Measurements from ENCODE around the gene CLSTN2.

CLSTN2 gene

DNA sequence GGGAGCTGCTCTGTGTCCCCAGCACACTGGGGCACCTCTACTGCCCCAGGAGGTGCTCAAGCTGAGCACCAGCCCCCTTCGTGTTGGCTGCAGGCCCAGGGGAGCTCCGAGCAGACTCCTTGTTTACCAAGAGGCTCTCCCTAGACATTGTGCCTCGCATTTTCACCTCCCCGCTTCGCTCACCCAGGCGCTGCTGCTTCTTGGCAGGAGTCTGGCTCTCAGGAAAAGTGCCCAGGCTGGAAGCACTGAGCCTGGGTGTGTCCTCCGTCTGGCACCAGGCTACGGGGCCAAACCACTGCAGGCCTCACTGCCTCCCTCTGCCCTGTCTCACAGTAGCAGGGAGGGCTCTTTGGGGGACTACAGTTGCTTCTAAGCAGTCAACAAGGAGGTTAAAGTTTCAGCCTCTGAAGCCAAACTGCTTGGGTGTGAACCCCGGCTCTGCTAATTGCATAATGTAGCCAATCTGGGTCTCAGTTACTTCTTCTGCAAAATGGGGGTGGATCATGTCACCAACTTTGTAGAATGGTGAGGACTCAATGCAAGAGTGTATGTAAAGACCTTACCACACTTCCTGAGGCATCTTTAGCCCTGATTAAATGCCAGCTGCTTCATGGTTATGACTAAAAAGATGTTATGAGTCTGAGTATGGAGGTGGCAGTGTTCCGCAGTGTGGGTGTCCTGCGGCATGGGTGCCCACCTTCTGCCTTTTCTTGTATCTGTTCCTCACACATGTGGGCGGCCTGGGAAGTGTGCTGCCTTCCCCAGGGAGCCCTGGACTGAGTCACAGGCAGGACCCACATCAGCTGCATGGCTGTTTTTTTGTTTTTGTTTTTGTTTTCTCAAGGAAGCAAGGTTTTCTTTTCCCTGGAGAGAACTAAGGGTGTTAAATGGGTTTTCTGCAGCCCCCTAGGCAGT, 88.9 kb downstream of the CLSTN2 start:
- TF ChIP-seq, protein P1, sequence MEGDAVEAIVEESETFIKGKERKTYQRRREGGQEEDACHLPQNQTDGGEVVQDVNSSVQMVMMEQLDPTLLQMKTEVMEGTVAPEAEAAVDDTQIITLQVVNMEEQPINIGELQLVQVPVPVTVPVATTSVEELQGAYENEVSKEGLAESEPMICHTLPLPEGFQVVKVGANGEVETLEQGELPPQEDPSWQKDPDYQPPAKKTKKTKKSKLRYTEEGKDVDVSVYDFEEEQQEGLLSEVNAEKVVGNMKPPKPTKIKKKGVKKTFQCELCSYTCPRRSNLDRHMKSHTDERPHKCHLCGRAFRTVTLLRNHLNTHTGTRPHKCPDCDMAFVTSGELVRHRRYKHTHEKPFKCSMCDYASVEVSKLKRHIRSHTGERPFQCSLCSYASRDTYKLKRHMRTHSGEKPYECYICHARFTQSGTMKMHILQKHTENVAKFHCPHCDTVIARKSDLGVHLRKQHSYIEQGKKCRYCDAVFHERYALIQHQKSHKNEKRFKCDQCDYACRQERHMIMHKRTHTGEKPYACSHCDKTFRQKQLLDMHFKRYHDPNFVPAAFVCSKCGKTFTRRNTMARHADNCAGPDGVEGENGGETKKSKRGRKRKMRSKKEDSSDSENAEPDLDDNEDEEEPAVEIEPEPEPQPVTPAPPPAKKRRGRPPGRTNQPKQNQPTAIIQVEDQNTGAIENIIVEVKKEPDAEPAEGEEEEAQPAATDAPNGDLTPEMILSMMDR (IDR thresholded peaks at IDR 0.05; ENCODE audit: insufficient read depth, low read length, missing control alignments), result no peak
- no peak overlapping the region for H3K4me3 ChIP-seq (ENCODE audit: low read depth, low read length)
- ChIA-PET CTCF (no interaction called here), POLR2A (no interaction called here)
- no peak for DNase-seq (ENCODE audit: low read depth, low spot score)

DNA sequence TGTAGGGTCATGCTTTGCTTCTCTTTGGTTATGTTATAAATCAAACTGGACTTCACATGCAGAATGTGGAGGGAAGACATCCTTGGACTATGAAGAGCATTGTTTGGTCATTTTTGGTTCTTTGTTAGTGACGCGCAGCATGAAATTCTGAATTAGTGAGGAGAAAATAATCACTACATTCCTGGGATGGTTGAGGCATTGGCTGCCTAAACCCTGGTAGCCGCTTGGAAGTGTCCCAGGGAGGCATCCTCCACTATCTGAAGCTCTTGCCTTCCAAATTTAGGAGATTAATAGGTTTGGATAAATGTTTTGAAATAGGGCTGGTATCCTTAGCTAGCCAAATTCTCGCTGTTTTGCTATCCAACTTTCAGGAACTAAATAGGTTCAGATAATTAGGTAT, 96.2 kb downstream of the CLSTN2 start:
- H3K4me3 ChIP-seq (ENCODE audit: low read depth, low read length), result no peak overlapping the region
- no peak for DNase-seq (ENCODE audit: low read depth, low spot score)
- ChIA-PET POLR2A (no interaction called here), CTCF (no interaction called here)
- TF ChIP-seq, protein P1 (IDR thresholded peaks at IDR 0.05; ENCODE audit: insufficient read depth, low read length, missing control alignments), result no peak

DNA sequence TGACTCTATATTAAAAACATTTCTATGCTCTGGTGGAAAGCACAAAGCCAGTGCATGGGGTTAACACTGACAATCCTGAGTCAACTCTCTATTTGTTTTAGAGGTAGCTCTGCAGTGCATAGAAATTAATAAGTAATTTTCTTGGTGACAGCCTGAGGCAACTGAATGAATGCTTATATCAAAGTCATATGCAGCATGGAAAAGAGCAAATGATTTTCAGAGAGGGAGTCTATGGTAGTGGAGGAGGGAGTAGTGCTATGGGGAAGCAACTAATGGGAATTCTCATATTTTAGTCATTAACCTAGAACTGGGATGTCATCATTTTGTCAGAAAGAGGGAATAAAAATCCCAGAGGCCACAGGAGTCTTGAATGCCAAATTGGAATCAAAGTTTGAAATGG, 99.1 kb downstream of the CLSTN2 start:
- POLR2A ChIA-PET, result no interaction called here
- CTCF ChIA-PET, result no interaction called here

DNA sequence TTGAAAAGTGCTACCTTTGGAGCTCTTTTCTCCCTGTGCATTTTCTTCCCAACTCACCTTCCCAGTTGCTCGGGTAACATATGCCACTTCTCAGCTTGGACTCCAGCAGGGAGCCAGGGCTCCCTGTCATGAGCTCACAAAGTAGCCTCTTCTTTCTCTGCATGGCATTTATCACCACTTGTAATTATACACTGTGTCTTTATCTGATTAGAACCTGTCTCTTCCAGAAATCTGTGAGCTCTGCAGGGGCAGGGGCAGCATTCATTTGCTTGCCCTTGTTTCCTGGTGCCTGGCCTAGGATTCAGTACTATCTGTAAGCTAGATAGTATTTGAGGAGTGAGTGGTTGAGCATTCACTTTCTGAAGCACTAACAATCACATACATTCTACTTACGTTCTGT, 100.9 kb downstream of the CLSTN2 start:
- CTCF ChIA-PET, result no interaction called here

More for the DNA sequence above, 99.1 kb downstream of the CLSTN2 start:
- TF ChIP-seq, protein P1 (IDR thresholded peaks at IDR 0.05; ENCODE audit: insufficient read depth, low read length, missing control alignments), result no peak
- no peak for DNase-seq (ENCODE audit: low read depth, low spot score)
- H3K4me3 ChIP-seq (ENCODE audit: low read depth, low read length), result no peak overlapping the region

DNA sequence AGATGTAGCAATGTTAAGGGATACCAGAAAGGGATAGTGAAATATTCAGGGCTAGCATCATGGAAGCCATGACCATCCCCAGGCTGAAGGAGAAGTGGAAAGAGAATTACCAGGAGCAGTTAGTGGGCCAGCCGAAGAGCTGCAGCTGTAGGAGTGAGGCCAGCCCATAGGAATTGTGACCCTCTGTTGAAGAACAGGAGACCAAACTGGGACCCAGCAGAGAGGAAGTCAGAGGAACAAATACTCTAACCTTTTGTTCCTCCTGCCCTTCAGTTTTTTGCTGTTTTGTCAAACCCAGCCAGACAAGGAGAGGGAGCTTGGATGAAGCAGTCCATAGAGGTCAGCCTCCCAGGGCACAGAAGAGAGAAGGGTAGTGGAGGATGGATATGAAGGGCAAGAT, 115.4 kb downstream of the CLSTN2 start:
- CTCF ChIA-PET, result interaction anchor here (0.6 kb wide), 1 partner anchor 572 kb away, joined by 3 read pairs; no protein-coding TSS in a partner anchor
- DNase-seq (ENCODE audit: low read depth, low spot score), result no peak

More for the DNA sequence above, 100.9 kb downstream of the CLSTN2 start:
- no peak for DNase-seq (ENCODE audit: low read depth, low spot score)
- H3K4me3 ChIP-seq (ENCODE audit: low read depth, low read length), result no peak overlapping the region
- TF ChIP-seq, protein P1 (IDR thresholded peaks at IDR 0.05; ENCODE audit: insufficient read depth, low read length, missing control alignments), result no peak
- POLR2A ChIA-PET, result no interaction called here

More for the DNA sequence above, 115.4 kb downstream of the CLSTN2 start:
- TF ChIP-seq, protein P1 (IDR thresholded peaks at IDR 0.05; ENCODE audit: insufficient read depth, low read length, missing control alignments), result no peak
- no peak overlapping the region for H3K4me3 ChIP-seq (ENCODE audit: low read depth, low read length)
- POLR2A ChIA-PET, result no interaction called here

Data from AG04449 (cell line).